Stomach (tissue), 4 donors: ENCODE results near the gene USP34.

Experiments used
- POLR2A ChIP-seq, 4 donors: fragments of 450-650 bp; IDR thresholded peaks; one replicate each; pipeline ENCODE4 v1.6.1; 2016; ENCODE audit warnings: antibody characterized with exemption in 4 of 4, control low read depth in 2 of 4, mild to moderate bottlenecking in 1 of 4, moderate library complexity in 1 of 4
- POLR2AphosphoS5 ChIP-seq, 3 donors: sonication (generic); formaldehyde crosslinking; IDR thresholded peaks; one replicate each; pipeline ENCODE4 v1.6.1; 2016; ENCODE audit warnings: antibody characterized with exemption in 3 of 3
- TF ChIP-seq, protein P1 (sequence below), 7 experiments: fragments of 450-650 bp in 4 of 7; fragments of 200-600 bp in 3 of 7; sonication (generic) in 3 of 7; IDR thresholded peaks; one replicate each; pipeline ENCODE4 v1.5.1; 2016 to 2019; ENCODE audit warnings: antibody characterized with exemption in 7 of 7, control low read depth in 2 of 7, mild to moderate bottlenecking in 1 of 7

DNA sequence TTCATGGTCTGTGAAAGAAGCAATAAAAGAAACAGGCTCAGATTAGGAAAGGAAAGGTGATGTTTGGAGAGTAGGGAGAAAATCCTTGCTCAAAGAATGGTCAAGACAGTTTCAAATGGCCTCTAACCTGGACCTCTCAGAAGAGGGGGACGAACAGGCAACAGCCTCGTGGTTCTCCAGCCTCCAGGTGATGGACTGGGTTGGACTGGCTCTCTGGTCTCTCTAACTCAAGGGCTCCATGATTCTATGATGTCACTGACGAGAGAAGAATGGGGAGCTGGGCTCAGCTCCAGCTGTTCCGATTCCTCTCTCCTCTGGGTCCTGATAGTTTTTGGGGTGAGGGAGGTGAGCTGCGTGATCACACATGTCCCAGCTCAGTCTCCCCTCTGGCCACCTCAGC, 309.0 kb downstream of the USP34 start, which contains the start of gene C2orf74:
- TF ChIP-seq POLR2A (IDR thresholded peaks at IDR 0.05) (no peak), POLR2AphosphoS5 (IDR thresholded peaks at IDR 0.05) (no peak)
- TF ChIP-seq, protein P1, sequence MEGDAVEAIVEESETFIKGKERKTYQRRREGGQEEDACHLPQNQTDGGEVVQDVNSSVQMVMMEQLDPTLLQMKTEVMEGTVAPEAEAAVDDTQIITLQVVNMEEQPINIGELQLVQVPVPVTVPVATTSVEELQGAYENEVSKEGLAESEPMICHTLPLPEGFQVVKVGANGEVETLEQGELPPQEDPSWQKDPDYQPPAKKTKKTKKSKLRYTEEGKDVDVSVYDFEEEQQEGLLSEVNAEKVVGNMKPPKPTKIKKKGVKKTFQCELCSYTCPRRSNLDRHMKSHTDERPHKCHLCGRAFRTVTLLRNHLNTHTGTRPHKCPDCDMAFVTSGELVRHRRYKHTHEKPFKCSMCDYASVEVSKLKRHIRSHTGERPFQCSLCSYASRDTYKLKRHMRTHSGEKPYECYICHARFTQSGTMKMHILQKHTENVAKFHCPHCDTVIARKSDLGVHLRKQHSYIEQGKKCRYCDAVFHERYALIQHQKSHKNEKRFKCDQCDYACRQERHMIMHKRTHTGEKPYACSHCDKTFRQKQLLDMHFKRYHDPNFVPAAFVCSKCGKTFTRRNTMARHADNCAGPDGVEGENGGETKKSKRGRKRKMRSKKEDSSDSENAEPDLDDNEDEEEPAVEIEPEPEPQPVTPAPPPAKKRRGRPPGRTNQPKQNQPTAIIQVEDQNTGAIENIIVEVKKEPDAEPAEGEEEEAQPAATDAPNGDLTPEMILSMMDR (IDR thresholded peaks at IDR 0.05): no peak
